IMR-90 (cell line): ENCODE measurements around the gene DGKQ. TPM values are rescaled to one million over a fixed set of nuclear protein-coding genes. Genes with fewer than 3 reads are reported as not detected.

Experiments
- ATAC-seq: fragments of 200-7000 bp; cut with Tn5 transposase; 2 replicates; pipeline ENCODE4 v1.9.1; 2020; ENCODE audit warnings: low read depth, mild to moderate bottlenecking, moderate library complexity
- BruUV-seq: library from RNA; stranded (reverse); fragments of 400-500 nt; replicated peaks from 2 replicates; lab custom pipeline; 2021; lab: Mats Ljungman, UMichigan
- CTCF ChIA-PET: fragments of 300-600 bp; formaldehyde crosslinking; extraction: SDS; loops from one replicate; lab custom pipeline; 2021; ENCODE audit warnings: antibody characterized with exemption; lab: Yijun Ruan, JAX
- POLR2A ChIA-PET: fragments of 300-600 bp; sonication (Branson Sonifier 250); formaldehyde crosslinking; loops from one replicate; lab custom pipeline; 2022; ENCODE audit warnings: antibody characterized with exemption; ENCODE audit not compliant: unreplicated experiment; lab: Charles Lee
- DNase-seq: peaks from one replicate; pipeline ENCODE4 v3.0.0; 2013
- H2AFZ ChIP-seq: replicated peaks from 2 replicates; pipeline ENCODE3; 2013; ENCODE audit warnings: low read length, mild to moderate bottlenecking; ENCODE audit not compliant: poor library complexity
- H2AK5ac ChIP-seq: 2 replicates; pipeline ENCODE4 v1.6.1; 2013; ENCODE audit warnings: low read depth, low read length, inconsistent platforms
- H2AK9ac ChIP-seq: replicated peaks from 2 replicates; pipeline ENCODE3; 2013; ENCODE audit warnings: mild to moderate bottlenecking, low read depth, low read length, moderate library complexity; ENCODE audit not compliant: poor library complexity
- H2BK120ac ChIP-seq: 2 replicates; pipeline ENCODE4 v1.6.1; 2013; ENCODE audit warnings: low read depth, low read length, inconsistent platforms
- H2BK15ac ChIP-seq: 3 replicates; pipeline ENCODE4 v1.6.1; 2013; ENCODE audit warnings: low read depth, low read length, inconsistent platforms
- H2BK20ac ChIP-seq: 2 replicates; pipeline ENCODE4 v1.6.1; 2013; ENCODE audit warnings: low read depth, mild to moderate bottlenecking, inconsistent platforms, low read length, moderate library complexity
- H2BK5ac ChIP-seq: 2 replicates; pipeline ENCODE4 v1.6.1; 2013; ENCODE audit warnings: mild to moderate bottlenecking, low read depth, low read length, inconsistent platforms; ENCODE audit not compliant: poor library complexity, severe bottlenecking
- H3K14ac ChIP-seq: replicated peaks from 2 replicates; pipeline ENCODE4 v1.6.1; 2013; ENCODE audit warnings: low read depth, low read length, inconsistent platforms
- H3K18ac ChIP-seq: 2 replicates; pipeline ENCODE4 v1.6.1; 2013; ENCODE audit warnings: low read depth, low read length, control low read depth
- H3K23ac ChIP-seq: 2 replicates; pipeline ENCODE4 v1.6.1; 2013; ENCODE audit warnings: low read depth, low read length, inconsistent platforms
- H3K27ac ChIP-seq: 2 replicates; pipeline ENCODE4 v1.5.1; 2013; ENCODE audit warnings: mild to moderate bottlenecking, control low read depth, low read length; ENCODE audit not compliant: insufficient read depth
- H3K27me3 ChIP-seq: 2 replicates; pipeline ENCODE4 v1.6.1; 2013; ENCODE audit warnings: low read length; ENCODE audit not compliant: control insufficient read depth, insufficient read depth
- H3K36me3 ChIP-seq: 2 replicates; pipeline ENCODE4 v1.6.1; 2013; ENCODE audit warnings: low read length, mixed read lengths; ENCODE audit not compliant: control insufficient read depth, insufficient read depth
- H3K4ac ChIP-seq: 2 replicates; pipeline ENCODE4 v1.6.1; 2013; ENCODE audit warnings: low read depth, low read length, inconsistent platforms
- H3K4me1 ChIP-seq: 2 replicates; pipeline ENCODE4 v1.6.1; 2013; ENCODE audit warnings: low read length, mixed read lengths; ENCODE audit not compliant: control insufficient read depth, insufficient read depth
- H3K4me2 ChIP-seq: 2 replicates; pipeline ENCODE4 v1.6.1; 2013; ENCODE audit warnings: low read depth, mild to moderate bottlenecking, control low read depth, low read length, moderate library complexity
- H3K4me3 ChIP-seq: 2 replicates; pipeline ENCODE4 v1.5.1; 2013; ENCODE audit warnings: low read depth, mild to moderate bottlenecking, control low read depth, low read length, moderate library complexity; ENCODE audit not compliant: insufficient read depth
- H3K56ac ChIP-seq: 2 replicates; pipeline ENCODE4 v1.6.1; 2013; ENCODE audit warnings: low read length, inconsistent platforms; ENCODE audit not compliant: insufficient read depth; ENCODE audit errors: extremely low read depth
- H3K79me1 ChIP-seq, 2 experiments: 2 replicates each; pipeline ENCODE4 v1.6.1; 2013; ENCODE audit warnings: low read length in 2 of 2, inconsistent platforms in 1 of 2, low read depth in 1 of 2
- H3K9ac ChIP-seq: 2 replicates; pipeline ENCODE4 v1.6.1; 2013; ENCODE audit warnings: low read depth, low read length, control low read depth
- H3K9me1 ChIP-seq: 2 replicates; pipeline ENCODE4 v1.6.1; 2013; ENCODE audit warnings: low read length, inconsistent platforms; ENCODE audit not compliant: insufficient read depth
- H3K9me3 ChIP-seq: 2 replicates; pipeline ENCODE4 v1.6.1; 2013; ENCODE audit warnings: low read length; ENCODE audit not compliant: control insufficient read depth, insufficient read depth
- H4K20me1 ChIP-seq: 2 replicates; pipeline ENCODE4 v1.6.1; 2013; ENCODE audit warnings: low read length, inconsistent platforms; ENCODE audit not compliant: insufficient read depth
- H4K5ac ChIP-seq: 2 replicates; pipeline ENCODE4 v1.6.1; 2013; ENCODE audit warnings: mild to moderate bottlenecking, low read depth, low read length, control low read depth
- H4K8ac ChIP-seq, 2 experiments: 2 replicates each; pipeline ENCODE4 v1.6.1; 2013; ENCODE audit warnings: low read depth in 2 of 2, low read length in 2 of 2, control low read depth in 1 of 2, inconsistent platforms in 1 of 2
- H4K91ac ChIP-seq: 2 replicates; pipeline ENCODE4 v1.6.1; 2013; ENCODE audit warnings: low read depth, low read length, inconsistent platforms; ENCODE audit not compliant: insufficient read depth
- BHLHE40 ChIP-seq: fragments of 150-350 bp; IDR thresholded peaks from 2 replicates; pipeline ENCODE4 v1.6.1; 2016; ENCODE audit warnings: mild to moderate bottlenecking, low read depth, low read length
- CEBPB ChIP-seq: IDR thresholded peaks from 2 replicates; pipeline ENCODE4 v1.6.1; 2012; ENCODE audit warnings: low read depth, low read length, improper control_type of control experiment
- MAFK ChIP-seq: IDR thresholded peaks from 2 replicates; pipeline ENCODE4 v1.6.1; 2012; ENCODE audit warnings: low read depth, low read length, improper control_type of control experiment
- NFE2L2 ChIP-seq: fragments of 150-350 bp; IDR thresholded peaks from 2 replicates; pipeline ENCODE4 v1.6.1; 2016; ENCODE audit warnings: low read depth, mild to moderate bottlenecking, low read length
- WGBS, 2 experiments: methylation state at CpG; one replicate each; pipeline versions ENCODE4 v1.1.5 to v1.1.7; 2013; ENCODE audit warnings: missing lambda C conversion rate in 2 of 2; ENCODE audit not compliant: insufficient read length in 1 of 2; ENCODE audit errors: extremely low coverage in 2 of 2; 5-methylcytosine and 5-hydroxymethylcytosine counted together
- dilution Hi-C: fragments of 300-500 bp; cut with HindIII; formaldehyde crosslinking; loops from one replicate; pipeline ENCODE4 v1.14.3; 2018; ENCODE audit warnings: low sequenced_read_pairs; ENCODE audit not compliant: unreplicated experiment
- in situ Hi-C: fragments of 300-500 bp; cut with MboI; formaldehyde crosslinking; loops from 3 replicates; pipeline ENCODE4 v1.14.3; 2019; ENCODE audit warnings: low sequenced_read_pairs, inconsistent platforms, mixed read lengths
- intact Hi-C: fragments of 100-400 bp; cut with micrococcal nuclease; formaldehyde crosslinking; loops from 2 replicates; pipeline ENCODE4 v1.10.0; 2022
- polyA plus RNA-seq, 3 experiments: library from polyadenylated mRNA; depleted of rRNA; stranded (reverse); fragments of >200 nt; gene quantifications; 2 replicates each; pipeline ENCODE4 v1.2.3, GENCODE V29; 2012; ENCODE audit warnings: low replicate concordance in 1 of 3
- total RNA-seq: library from RNA; depleted of rRNA; stranded (reverse); fragments of >200 nt; gene quantifications from 2 replicates; pipeline ENCODE4 v1.2.3, GENCODE V29; 2012
- TF ChIP-seq, protein P1 (sequence below): conservative IDR thresholded peaks from 2 replicates; pipeline ENCODE4 v1.5.1; 2012; ENCODE audit warnings: mild to moderate bottlenecking, low read depth, low read length, improper control_type of control experiment
- TF ChIP-seq, protein P2 (sequence below): fragments of 150-350 bp; IDR thresholded peaks from 2 replicates; pipeline ENCODE4 v1.6.1; 2017; ENCODE audit warnings: mild to moderate bottlenecking, antibody characterized with exemption, low read length, low read depth

Gene DGKQ
- total and polyA plus RNA-seq, 2 of the 4 experiments (the other 2 are of a cell fraction), result 4.3 to 15.6 TPM

DNA sequence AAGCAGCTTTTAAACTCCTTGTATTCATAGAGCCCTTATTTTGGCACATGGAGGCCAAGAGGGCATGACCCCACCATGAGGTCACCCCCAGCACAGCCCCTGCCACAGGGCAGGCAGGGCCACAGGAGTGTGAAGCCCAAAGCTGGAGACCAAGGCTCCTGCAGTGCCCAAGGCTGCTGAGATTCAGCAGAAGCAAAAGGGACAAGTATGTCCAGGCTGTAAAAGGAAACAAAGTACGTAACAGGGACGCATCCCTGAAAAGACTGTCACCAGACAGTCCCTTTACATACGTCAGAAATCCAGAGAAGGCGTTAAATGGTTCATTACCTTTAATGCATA is 60.1 kb downstream of the DGKQ start:
- dilution Hi-C loops, result no loop called here
- H4K5ac ChIP-seq, result no peak overlapping the region
- intact Hi-C loops, result no loop called here
- ATAC-seq (no peak), DNase-seq (no peak)
- peaks cover 72% of the 10 kb centered on the region for H4K20me1 ChIP-seq
- no peak overlapping the region for H3K4me2 ChIP-seq
- no peak overlapping the region for H2BK5ac ChIP-seq
- no TSS peak for BruUV-seq
- H3K56ac ChIP-seq, result no peak overlapping the region
- H3K27ac ChIP-seq, result no peak overlapping the region
- no peaks in the 10 kb centered on the region for H3K27me3 ChIP-seq
- ChIA-PET CTCF (no interaction called here), POLR2A (no interaction called here)
- no CpG with 5 or more reads among the region's 4 CpGs for WGBS, 2 experiments
- no peak overlapping the region for H3K14ac ChIP-seq
- H3K4me3 ChIP-seq, result no peak overlapping the region
- peaks cover 5% of the 10 kb centered on the region; the same call in 1 of the 2 replicates for H3K9me1 ChIP-seq
- in situ Hi-C loops, result no loop called here
- H3K9me3 ChIP-seq, result no peaks in the 10 kb centered on the region
- no peaks in the 10 kb centered on the region for H3K4me1 ChIP-seq
- TF ChIP-seq, protein P1, sequence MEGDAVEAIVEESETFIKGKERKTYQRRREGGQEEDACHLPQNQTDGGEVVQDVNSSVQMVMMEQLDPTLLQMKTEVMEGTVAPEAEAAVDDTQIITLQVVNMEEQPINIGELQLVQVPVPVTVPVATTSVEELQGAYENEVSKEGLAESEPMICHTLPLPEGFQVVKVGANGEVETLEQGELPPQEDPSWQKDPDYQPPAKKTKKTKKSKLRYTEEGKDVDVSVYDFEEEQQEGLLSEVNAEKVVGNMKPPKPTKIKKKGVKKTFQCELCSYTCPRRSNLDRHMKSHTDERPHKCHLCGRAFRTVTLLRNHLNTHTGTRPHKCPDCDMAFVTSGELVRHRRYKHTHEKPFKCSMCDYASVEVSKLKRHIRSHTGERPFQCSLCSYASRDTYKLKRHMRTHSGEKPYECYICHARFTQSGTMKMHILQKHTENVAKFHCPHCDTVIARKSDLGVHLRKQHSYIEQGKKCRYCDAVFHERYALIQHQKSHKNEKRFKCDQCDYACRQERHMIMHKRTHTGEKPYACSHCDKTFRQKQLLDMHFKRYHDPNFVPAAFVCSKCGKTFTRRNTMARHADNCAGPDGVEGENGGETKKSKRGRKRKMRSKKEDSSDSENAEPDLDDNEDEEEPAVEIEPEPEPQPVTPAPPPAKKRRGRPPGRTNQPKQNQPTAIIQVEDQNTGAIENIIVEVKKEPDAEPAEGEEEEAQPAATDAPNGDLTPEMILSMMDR, result no peak
- TF ChIP-seq, protein P2, sequence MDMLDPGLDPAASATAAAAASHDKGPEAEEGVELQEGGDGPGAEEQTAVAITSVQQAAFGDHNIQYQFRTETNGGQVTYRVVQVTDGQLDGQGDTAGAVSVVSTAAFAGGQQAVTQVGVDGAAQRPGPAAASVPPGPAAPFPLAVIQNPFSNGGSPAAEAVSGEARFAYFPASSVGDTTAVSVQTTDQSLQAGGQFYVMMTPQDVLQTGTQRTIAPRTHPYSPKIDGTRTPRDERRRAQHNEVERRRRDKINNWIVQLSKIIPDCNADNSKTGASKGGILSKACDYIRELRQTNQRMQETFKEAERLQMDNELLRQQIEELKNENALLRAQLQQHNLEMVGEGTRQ, result no peak
- TF ChIP-seq MAFK (no peak), CEBPB (no peak), BHLHE40 (no peak), NFE2L2 (no peak)
- H3K79me1 ChIP-seq, result peaks cover 9 to 65% of the 10 kb centered on the region in 2 experiments
- H2AFZ ChIP-seq, result no peak overlapping the region
- H4K91ac ChIP-seq, result no peak overlapping the region
- H2AK9ac ChIP-seq, result no peak overlapping the region
- H2BK15ac ChIP-seq, result no peak overlapping the region
- H3K36me3 ChIP-seq, result peaks cover 19% of the 10 kb centered on the region
- H4K8ac ChIP-seq, result no peak overlapping the region
- H2BK20ac ChIP-seq, result no peak overlapping the region
- no peak overlapping the region for H3K4ac ChIP-seq
- H2AK5ac ChIP-seq, result no peak overlapping the region
- H2BK120ac ChIP-seq, result no peak overlapping the region
- H3K23ac ChIP-seq, result no peak overlapping the region
- no peak overlapping the region for H3K18ac ChIP-seq
- H3K9ac ChIP-seq, result no peak overlapping the region
